ENCODE measurements around the gene IFTAP.

GRCh38 chr11:36574486-36574885, 19.8 kb upstream of the IFTAP start:
- no peak for TF ChIP-seq EZH2 (IDR thresholded peaks at IDR 0.05; ENCODE audit: borderline replicate concordance)
- no peak for TF ChIP-seq CTCF (IDR thresholded peaks at IDR 0.05; ENCODE audit: poor library complexity)
- TF ChIP-seq EZH2phosphoT487 (IDR thresholded peaks at IDR 0.05; ENCODE audit: low read depth, severe bottlenecking, unreplicated experiment): no peak
